ENCODE measurements around the gene FOLH1. TPM values are rescaled to one million over a fixed set of nuclear protein-coding genes. Genes with fewer than 3 reads are reported as not detected.

Gene FOLH1
- polyA plus RNA-seq, 2 donors, result 0.65 to 0.86 TPM

Other genes starting within 250 kb of the FOLH1 start
- not detected for gene TRIM51G, start 224.7 kb downstream of the FOLH1 start, polyA plus RNA-seq
- not detected for gene TRIM49B, start 179.8 kb downstream of the FOLH1 start, polyA plus RNA-seq
- gene TRIM64C, start 149.5 kb downstream of the FOLH1 start, polyA plus RNA-seq, result not detected